Nucleus accumbens (tissue), 56 donors: Measurements from ENCODE around the gene PDE6B.
"Not testable (repeated sequence)": the region's sequence is repeated elsewhere in the genome, so short reads cannot be mapped to it uniquely, and the experiment has no call there.

Experiments
- DNase-seq, 56 donors: peaks; one replicate each; lab custom pipeline; 2025; lab: John Stamatoyannopoulos, UW

PDE6B gene

DNA sequence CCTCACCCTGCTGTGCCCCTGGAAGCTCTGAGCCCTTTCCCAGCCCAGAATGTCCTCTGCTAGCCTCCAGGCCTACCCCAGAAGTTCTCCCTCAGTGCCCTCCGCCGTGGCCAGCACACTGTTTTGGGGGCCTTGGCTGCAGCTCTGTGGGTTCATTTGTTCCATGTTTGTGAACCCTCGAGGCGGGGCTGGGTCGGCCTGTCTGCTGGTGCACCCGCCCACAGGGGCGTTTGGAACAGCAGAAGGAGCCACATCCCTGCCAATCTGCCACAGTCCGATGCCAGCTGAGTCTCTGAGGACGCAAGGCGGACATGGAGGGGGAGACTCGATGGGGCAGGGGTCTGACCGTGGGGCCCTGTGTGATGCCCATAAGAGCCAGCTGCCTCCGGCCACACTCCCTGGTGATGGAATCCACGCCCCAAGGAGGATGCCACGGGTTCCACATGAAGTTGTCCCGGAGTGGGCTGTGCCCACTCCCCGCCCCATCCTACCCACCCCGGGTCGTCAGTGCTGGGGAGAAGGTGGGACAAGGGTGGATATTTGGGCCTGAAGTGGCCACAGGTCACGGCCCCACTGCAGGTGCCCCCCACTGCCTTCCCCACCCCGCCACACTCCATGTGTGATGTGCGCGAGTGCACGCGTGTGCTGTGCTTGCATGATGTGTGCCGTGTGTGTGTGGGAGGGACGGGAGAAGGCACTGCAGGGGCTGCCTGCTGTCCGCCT, 41.6 kb downstream of the PDE6B start:
- peak in 1 of 56 donors; percentile 38 for DNase-seq

DNA sequence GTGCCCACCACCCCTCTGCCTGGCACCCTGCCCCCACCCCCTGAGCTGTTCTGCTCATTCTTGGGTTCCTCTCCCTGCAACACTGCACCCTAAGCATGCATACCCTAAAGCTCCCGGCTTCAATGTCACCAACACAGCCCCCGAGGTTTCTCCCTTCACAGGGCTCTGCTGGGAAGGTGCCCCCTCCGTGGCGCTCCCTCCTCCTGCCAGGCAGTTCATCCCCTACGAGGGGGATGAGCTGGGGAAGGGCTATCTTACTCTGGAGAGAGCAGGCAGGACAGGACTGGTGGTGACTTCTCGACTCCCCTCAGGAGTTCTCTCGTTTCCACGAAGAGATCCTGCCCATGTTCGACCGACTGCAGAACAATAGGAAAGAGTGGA, 42.2 kb downstream of the PDE6B start:
- no peak for DNase-seq

- not testable (repeated sequence) for DNase-seq
These were observed 42.8 kb downstream of the PDE6B start for GRCh38 chr4:668219-668618.

DNA sequence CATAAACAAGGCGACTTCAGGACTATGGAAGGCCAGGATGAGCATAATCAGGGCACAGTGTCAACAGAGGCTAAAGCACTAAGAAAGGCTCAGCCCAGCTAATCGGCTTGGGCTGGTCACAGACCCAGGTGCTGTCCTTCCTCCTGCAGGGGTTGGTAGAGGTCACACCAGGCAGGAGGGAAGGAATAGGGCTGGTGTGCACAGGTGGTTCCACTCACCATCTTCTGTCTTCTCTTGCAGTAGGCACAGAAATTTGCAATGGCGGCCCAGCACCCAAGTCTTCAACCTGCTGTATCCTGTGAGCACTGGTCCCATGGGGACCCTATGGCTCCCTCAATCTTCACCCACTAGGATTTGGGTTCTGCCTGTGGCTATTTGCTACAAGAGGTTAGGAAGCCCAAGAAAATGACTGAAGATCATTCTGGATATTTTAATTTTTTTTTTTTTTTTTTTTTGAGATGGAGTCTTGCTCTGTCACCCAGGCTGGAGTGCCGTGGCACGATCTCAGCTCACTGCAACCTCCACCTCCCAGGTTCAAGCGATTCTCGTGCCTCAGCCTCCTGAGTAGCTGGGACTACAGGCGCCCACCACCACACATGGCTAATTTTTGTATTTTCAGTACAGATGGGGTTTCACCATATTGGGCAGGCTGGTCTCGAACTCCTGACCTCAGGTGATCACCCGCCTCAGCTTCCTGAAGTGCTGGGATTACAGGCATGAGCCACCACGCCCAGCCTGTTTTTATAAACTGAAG, 44.6 kb downstream of the PDE6B start:
- DNase-seq: not testable (repeated sequence)

GRCh38 chr4:671769-672168, 46.4 kb downstream of the PDE6B start:
- no peak for DNase-seq

DNA sequence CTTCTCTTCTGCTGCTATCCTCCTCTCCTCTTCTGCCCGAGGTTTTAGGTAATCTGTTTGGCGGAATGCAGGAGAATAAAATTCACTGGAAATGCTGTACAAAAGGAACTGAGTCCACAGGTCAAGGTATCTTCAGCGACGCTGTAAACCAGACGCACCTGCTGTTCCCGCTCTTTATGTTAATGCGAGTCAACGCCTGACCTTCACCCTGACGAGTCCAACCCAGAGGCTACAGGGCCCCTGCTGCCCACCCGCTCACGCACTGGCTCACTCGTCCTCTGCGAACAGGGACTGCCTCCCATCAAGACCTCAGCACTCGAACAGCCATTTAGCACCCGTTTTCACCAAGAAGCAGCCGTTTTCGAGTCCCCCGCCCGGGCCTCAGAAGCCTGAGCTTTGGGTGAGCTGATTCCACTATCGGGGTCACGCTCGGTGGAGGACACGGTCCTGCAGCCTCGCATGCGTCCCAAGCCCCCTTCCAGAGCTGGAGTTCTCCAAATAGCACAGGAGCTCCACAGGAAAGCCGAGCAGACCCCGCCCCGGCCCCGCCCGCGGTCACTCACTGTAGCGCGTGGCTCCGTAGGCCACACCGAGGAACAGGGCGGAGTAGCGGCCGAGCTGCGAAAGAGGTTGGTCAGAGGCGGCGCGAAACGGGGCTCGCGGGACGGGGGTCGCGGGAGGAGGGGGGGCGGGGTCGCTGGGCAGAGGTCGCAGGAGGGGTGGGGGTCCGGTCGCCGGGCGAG, 48.1 kb downstream of the PDE6B start:
- DNase-seq: peak in 3 of 56 donors; percentile 53 to 64 (median 59)

- peak in 55 of 56 donors; percentile 82 to 98 (median 93) for DNase-seq
These were observed 49.0 kb downstream of the PDE6B start, which contains the start of the genes ATP5ME and MYL5 for GRCh38 chr4:674172-675035. Gene ATP5ME, minus strand, starts transcription at chr4:674276. Its CDS starts 29 bp downstream, at chr4:674247. Gene MYL5, plus strand, starts transcription at chr4:674542. Its CDS starts 3,485 bp downstream, at chr4:678027.

- DNase-seq: no peak
These were observed 49.9 kb downstream of the PDE6B start for GRCh38 chr4:675036-675882.

- no peak for DNase-seq
These were observed 50.9 kb downstream of the PDE6B start for GRCh38 chr4:675980-676870.

GRCh38 chr4:676871-677235, 51.5 kb downstream of the PDE6B start:
- no peak for DNase-seq

GRCh38 chr4:677431-678293, 52.3 kb downstream of the PDE6B start:
- peak in 21 of 56 donors; percentile 22 to 80 (median 57) for DNase-seq

DNA sequence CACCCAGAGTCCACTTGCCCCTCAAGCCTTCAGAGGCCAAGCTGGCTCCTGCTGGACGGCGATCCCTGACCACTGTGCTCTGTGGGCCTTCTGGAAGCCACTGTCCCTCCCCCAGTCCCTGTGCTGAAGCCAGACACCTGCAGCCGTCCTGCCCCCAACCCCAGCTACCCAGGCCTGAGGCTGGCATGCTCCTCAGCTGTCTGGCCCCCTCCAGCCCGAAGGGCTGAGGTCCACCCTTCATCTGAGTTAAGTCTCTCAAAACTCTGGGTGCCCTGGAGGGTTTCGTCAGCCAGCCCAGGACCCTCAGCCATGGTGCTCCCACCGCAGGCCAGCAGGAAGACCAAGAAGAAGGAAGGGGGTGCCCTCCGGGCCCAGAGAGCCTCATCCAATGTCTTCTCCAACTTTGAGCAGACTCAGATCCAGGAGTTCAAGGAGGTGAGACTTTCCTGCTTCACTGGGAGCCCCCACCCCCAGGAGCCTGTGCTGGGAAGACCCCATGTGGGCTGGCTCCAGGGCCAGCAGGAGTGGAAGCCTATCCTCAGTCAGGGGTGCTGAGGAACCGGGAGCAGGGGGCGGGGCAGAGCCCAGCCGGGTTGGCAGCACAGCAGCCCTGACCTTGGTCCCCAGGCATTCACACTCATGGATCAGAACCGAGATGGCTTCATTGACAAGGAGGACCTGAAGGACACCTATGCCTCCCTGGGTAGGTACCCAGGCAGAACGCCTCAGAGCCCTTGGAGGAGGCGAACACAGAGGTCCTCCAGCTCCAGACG, 53.1 kb downstream of the PDE6B start:
- DNase-seq: no peak

- DNase-seq: no peak
These were observed 53.7 kb downstream of the PDE6B start for GRCh38 chr4:679104-679481.

DNA sequence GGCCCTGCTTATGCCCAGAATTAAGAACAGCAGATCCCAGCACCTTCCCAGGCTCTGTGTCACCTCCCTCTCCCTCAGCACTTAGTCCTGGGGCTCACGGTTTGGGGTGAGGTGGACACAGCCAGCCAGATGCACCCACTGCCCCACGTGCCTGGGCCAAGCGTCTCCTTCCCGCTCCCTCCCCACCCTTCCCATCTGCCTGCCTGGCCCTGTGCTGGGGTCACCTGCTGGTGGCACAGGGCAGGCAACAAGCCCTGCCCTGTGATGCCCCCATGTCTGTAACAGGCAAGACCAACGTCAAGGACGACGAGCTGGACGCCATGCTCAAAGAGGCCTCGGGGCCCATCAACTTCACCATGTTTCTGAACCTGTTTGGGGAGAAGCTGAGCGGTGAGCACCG, 54.3 kb downstream of the PDE6B start:
- DNase-seq: no peak

- DNase-seq: no peak
These were observed 54.7 kb downstream of the PDE6B start for GRCh38 chr4:680091-680490.

GRCh38 chr4:680551-680927, 55.2 kb downstream of the PDE6B start:
- no peak for DNase-seq
